Gastroesophageal sphincter (tissue), 4 donors: ENCODE results near the gene CEACAM1. TPM values are rescaled to one million over a fixed set of nuclear protein-coding genes. Genes with fewer than 3 reads are reported as not detected.
"Not testable (repeated sequence)": the region's sequence is repeated elsewhere in the genome, so short reads cannot be mapped to it uniquely, and the experiment has no call there.

Experiments
- ATAC-seq: fragments of 150-250 bp; one replicate; pipeline ENCODE4 v1.9.1; 2016; ENCODE audit warnings: mild to moderate bottlenecking, moderate library complexity
- H3K27ac ChIP-seq, 4 donors: fragments of 200-600 bp; sonication (generic) in 3 of 4; 1 replicate in 3 of 4; 2 replicates in 1 of 4; pipeline ENCODE4 v1.5.1; 2016 to 2019
- H3K27me3 ChIP-seq: fragments of 200-600 bp; sonication (generic); one replicate; pipeline ENCODE4 v1.5.1; 2019
- H3K36me3 ChIP-seq, 2 donors: fragments of 200-600 bp; sonication (generic); one replicate each; pipeline ENCODE4 v1.5.1; 2019; ENCODE audit warnings: control low read depth in 1 of 2
- H3K4me1 ChIP-seq, 3 donors: fragments of 200-600 bp; sonication (generic); 1 replicate in 2 of 3; 2 replicates in 1 of 3; pipeline ENCODE4 v1.5.1; 2016 to 2019; ENCODE audit warnings: control low read depth in 2 of 3
- H3K4me3 ChIP-seq, 2 donors: fragments of 200-600 bp; sonication (generic); one replicate each; pipeline ENCODE4 v1.5.1; 2019; ENCODE audit warnings: mild to moderate bottlenecking in 1 of 2, moderate library complexity in 1 of 2
- H3K9me3 ChIP-seq, 3 donors: fragments of 200-600 bp; sonication (generic); one replicate each; pipeline ENCODE4 v1.5.1; 2017 to 2019; ENCODE audit warnings: control low read depth in 2 of 3
- CTCF ChIP-seq, 4 experiments: fragments of 200-600 bp in 2 of 4; fragments of 450-650 bp in 2 of 4; sonication (generic) in 1 of 4; IDR thresholded peaks; one replicate each; pipeline ENCODE4 v1.5.1; 2017 to 2019; ENCODE audit warnings: antibody characterized with exemption in 4 of 4, mild to moderate bottlenecking in 2 of 4, moderate library complexity in 2 of 4
- EP300 ChIP-seq: sonication (generic); formaldehyde crosslinking; IDR thresholded peaks from one replicate; pipeline ENCODE4 v1.6.1; 2017; ENCODE audit warnings: antibody characterized with exemption, mild to moderate bottlenecking
- POLR2A ChIP-seq, 2 donors: fragments of 450-650 bp; IDR thresholded peaks; one replicate each; pipeline ENCODE4 v1.6.1; 2017; ENCODE audit warnings: antibody characterized with exemption in 2 of 2, mild to moderate bottlenecking in 2 of 2, moderate library complexity in 1 of 2
- POLR2AphosphoS5 ChIP-seq: sonication (generic); formaldehyde crosslinking; IDR thresholded peaks from one replicate; pipeline ENCODE4 v1.6.1; 2017; ENCODE audit warnings: antibody characterized with exemption
- whole genome bisulfite sequencing, 2 donors: methylation state at CpG; one replicate each; pipeline ENCODE4 v1.1.5; 2018; ENCODE audit warnings: low coverage in 1 of 2; 5-methylcytosine and 5-hydroxymethylcytosine counted together
- total RNA-seq, 4 donors: library from RNA; depleted of rRNA; stranded (reverse); fragments of >200 nt; gene quantifications; one replicate each; pipeline ENCODE4 v1.1.0, GENCODE V29; 2016

CEACAM1 gene
- total RNA-seq, 4 donors from 2014 or later = 0.66 to 10.1 (median 0.99) TPM

GRCh38 chr19:42540071-42540553, 11.8 kb upstream of the CEACAM1 start:
- TF ChIP-seq CTCF (IDR thresholded peaks at IDR 0.05) (no peak), EP300 (no peak), POLR2A (IDR thresholded peaks at IDR 0.05) (no peak), POLR2AphosphoS5 (no peak)
- H3K4me3 ChIP-seq = no peak overlapping the region
- no peak for ATAC-seq
- peaks cover 12% of the 10 kb centered on the region for H3K27me3 ChIP-seq
- no peaks in the 10 kb centered on the region for H3K36me3 ChIP-seq
- H3K9me3 ChIP-seq = peaks cover 0 to 6% (median 0%) of the 10 kb centered on the region in 3 donors
- H3K4me1 ChIP-seq = no peaks in the 10 kb centered on the region
- WGBS, 2 donors = 26% methylated on average over 3 of the region's 8 CpGs; no CpG with 5 or more reads in 1 of the 2 donors
- no peak overlapping the region for H3K27ac ChIP-seq

- Histone ChIP-seq H3K36me3 (no peaks in the 10 kb centered on the region), H3K27ac (no peak overlapping the region), H3K4me1 (no peaks in the 10 kb centered on the region), H3K9me3 (peaks cover 0 to 6% (median 0%) of the 10 kb centered on the region in 3 donors), H3K4me3 (no peak overlapping the region), H3K27me3 (peaks cover 12% of the 10 kb centered on the region)
- ATAC-seq = no peak
- 71 to 85% methylated on average over 2 to 4 of the region's 7 CpGs for WGBS, 2 donors
- TF ChIP-seq CTCF (IDR thresholded peaks at IDR 0.05) = no peak
- no peak for TF ChIP-seq POLR2AphosphoS5
- TF ChIP-seq EP300 = no peak
Measured at GRCh38 chr19:42538841-42539709, 10.8 kb upstream of the CEACAM1 start.

- H3K4me3 ChIP-seq, H3K27ac ChIP-seq, H3K9me3 ChIP-seq, H3K27me3 ChIP-seq, ATAC-seq, H3K36me3 ChIP-seq, H3K4me1 ChIP-seq: not testable (repeated sequence)
- WGBS, 2 donors = 48 to 58% methylated on average over 2 of the region's 2 CpGs
Measured at GRCh38 chr19:42535276-42535675, 7.0 kb upstream of the CEACAM1 start.

- TF ChIP-seq POLR2A (IDR thresholded peaks at IDR 0.05) = no peak
- no peak for TF ChIP-seq POLR2AphosphoS5
- no peak for TF ChIP-seq EP300
- ATAC-seq = no peak
- no peaks in the 10 kb centered on the region for H3K36me3 ChIP-seq
- H3K27ac ChIP-seq = no peak overlapping the region
- H3K9me3 ChIP-seq = peaks cover 0 to 6% (median 0%) of the 10 kb centered on the region in 3 donors
- no peak overlapping the region for H3K4me3 ChIP-seq
- no peaks in the 10 kb centered on the region for H3K27me3 ChIP-seq
- H3K4me1 ChIP-seq = no peaks in the 10 kb centered on the region
Measured at GRCh38 chr19:42534391-42534790, 6.1 kb upstream of the CEACAM1 start.

GRCh38 chr19:42532891-42533290, 4.6 kb upstream of the CEACAM1 start:
- no peaks in the 10 kb centered on the region for H3K36me3 ChIP-seq
- peaks cover 0 to 7% (median 0%) of the 10 kb centered on the region in 3 donors for H3K4me1 ChIP-seq
- no peak for ATAC-seq
- no peaks in the 10 kb centered on the region for H3K9me3 ChIP-seq
- H3K27me3 ChIP-seq = no peaks in the 10 kb centered on the region
- H3K27ac ChIP-seq = no peak overlapping the region
- 82% methylated on average over 1 of the region's 2 CpGs; no CpG with 5 or more reads in 1 of the 2 donors for WGBS, 2 donors
- H3K4me3 ChIP-seq = no peak overlapping the region
- TF ChIP-seq POLR2A (IDR thresholded peaks at IDR 0.05) (no peak), EP300 (no peak), POLR2AphosphoS5 (no peak), CTCF (IDR thresholded peaks at IDR 0.05) (no peak)

- ATAC-seq = no peak
- H3K27ac ChIP-seq = no peak overlapping the region
- H3K36me3 ChIP-seq = no peaks in the 10 kb centered on the region
- H3K27me3 ChIP-seq = no peaks in the 10 kb centered on the region
- peaks cover 0 to 7% (median 0%) of the 10 kb centered on the region in 3 donors for H3K4me1 ChIP-seq
- no peaks in the 10 kb centered on the region for H3K9me3 ChIP-seq
- no peak overlapping the region for H3K4me3 ChIP-seq
- TF ChIP-seq POLR2AphosphoS5 (no peak), CTCF (IDR thresholded peaks at IDR 0.05) (no peak), POLR2A (IDR thresholded peaks at IDR 0.05) (no peak), EP300 (no peak)
- WGBS, 2 donors = 93 to 94% methylated on average over 3 of the region's 3 CpGs
Measured at GRCh38 chr19:42531313-42531712, 3.0 kb upstream of the CEACAM1 start.
